ENCODE measurements around the gene CCDC32. TPM values are rescaled to one million over a fixed set of nuclear protein-coding genes. Genes with fewer than 3 reads are reported as not detected.

The CCDC32 gene
- total and polyA plus RNA-seq, 2 of the 13 experiments (the other 11 are each of a cell fraction or from before 2014, with no cell fraction given) = 10.8 to 23.2 TPM

DNA sequence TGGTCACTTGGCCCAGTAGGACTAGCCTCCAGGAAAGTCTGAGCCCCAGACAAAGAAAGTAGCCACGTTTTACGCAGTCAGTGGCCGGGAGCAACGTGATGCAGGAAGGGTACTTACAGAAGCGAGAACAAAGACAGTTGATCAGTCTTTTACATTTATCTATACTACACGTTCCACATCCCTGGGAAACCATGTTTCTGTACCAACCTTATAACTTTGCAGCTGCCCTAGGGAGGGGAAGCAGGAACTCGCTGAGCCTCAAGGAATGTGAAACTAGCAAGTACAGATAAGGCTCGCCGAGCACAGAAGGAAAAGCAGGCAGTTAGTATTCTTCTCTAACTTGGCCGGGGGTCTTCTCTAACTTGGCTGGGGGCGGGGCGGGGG lies 25.8 kb upstream of the CCDC32 start:
- DNase-seq (ENCODE audit: low spot score) = no peak
- H3K27me3 ChIP-seq (ENCODE audit: control insufficient read depth in 1 of 2, insufficient read depth in 2 of 2, low read length in 2 of 2) = no peaks in the 10 kb centered on the region; a peak in 1 of 5 replicates
- BruUV-seq (replicated peaks) = no TSS peak
- POLR2A ChIA-PET = interaction anchor here (1.2 to 2.0 kb wide), 2 partner anchors 22 to 26 kb away, joined by 6 to 7 read pairs; partner anchors contain the start of genes CCDC32 and RPUSD2
- H3K27ac ChIP-seq (ENCODE audit: extremely low read length, insufficient read depth, low read length) = no peak overlapping the region
- no peaks in the 10 kb centered on the region for H3K36me3 ChIP-seq (replicated peaks in 1 of 2; ENCODE audit: control insufficient read depth in 1 of 2, insufficient read depth in 2 of 2, low read length in 2 of 2)
- peak overlapping the region; percentile 93 for H3K4me2 ChIP-seq (ENCODE audit: low read depth, low read length)
- peak overlapping the region; percentile 24; the same call in 1 of the 2 replicates for H3K9ac ChIP-seq (ENCODE audit: insufficient read depth, low read depth, low read length)
- H4K20me1 ChIP-seq (ENCODE audit: insufficient read depth, low read length) = no peaks in the 10 kb centered on the region
- intact Hi-C loops (cut with micrococcal nuclease; ENCODE audit: unreplicated experiment) = loop anchor here (10.0 kb wide), 2 partner anchors 104 to 164 kb away; partner anchors contain the start of genes RAD51 and RMDN3
- in situ Hi-C loops (cut with HindIII; ENCODE audit: extremely low pct_ligation_motif_present, low pct_unique_long_range_greater_than_20kb) = no loop called here
- peak; percentile 39; the same call in 1 of the 2 replicates for TF ChIP-seq PRDM15 (CRISPR knock-in tag; IDR thresholded peaks at IDR 0.05)
- no peak for TF ChIP-seq KMT2B (CRISPR knock-in tag; IDR thresholded peaks at IDR 0.05)
- no peak for ATAC-seq
- peaks cover 11% of the 10 kb centered on the region for H3K79me2 ChIP-seq (ENCODE audit: insufficient read depth, low read length)
- no peaks in the 10 kb centered on the region for H3K9me3 ChIP-seq (ENCODE audit: low read length)
- peak overlapping the region; percentile 69 for H2AFZ ChIP-seq (ENCODE audit: low read length)
- 15% methylated on average over 12 of the region's 12 CpGs for WGBS (ENCODE audit: low lambda C conversion rate)
- no peak for FAIRE-seq
- CTCF ChIA-PET (ENCODE audit: low intra/inter-chr PET ratio, low total read pairs) = no interaction called here
- H3K4me1 ChIP-seq (ENCODE audit: insufficient read depth, low read length) = peaks cover 24% of the 10 kb centered on the region
- H3K4me3 ChIP-seq (replicated peaks in 1 of 3; ENCODE audit: insufficient read depth in 1 of 3, low read depth in 2 of 3, low read length in 3 of 3) = peak overlapping the region; percentile 60 to 77 (median 70)

DNA sequence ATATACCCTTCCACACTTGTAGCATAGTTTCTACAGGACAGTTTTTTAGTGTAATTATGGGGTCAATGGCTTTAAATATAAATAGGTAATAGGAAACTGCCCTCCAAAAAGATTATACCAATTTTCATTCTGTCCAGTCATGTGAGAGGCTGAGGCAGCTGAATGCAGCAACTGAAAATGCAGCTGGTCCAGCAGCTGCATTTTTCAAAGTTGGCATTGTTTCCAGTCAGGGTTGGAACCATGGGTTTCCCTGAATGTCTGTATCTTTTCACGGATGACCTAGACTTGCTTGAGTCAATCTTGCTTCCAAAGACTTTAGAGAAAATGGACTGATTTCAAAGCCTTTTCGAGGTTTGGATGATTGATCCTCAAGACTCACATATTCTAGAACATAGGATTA lies 19.3 kb upstream of the CCDC32 start:
- H4K20me1 ChIP-seq (ENCODE audit: insufficient read depth, low read length) = no peaks in the 10 kb centered on the region
- TF ChIP-seq SNAI1 (CRISPR knock-in tag; IDR thresholded peaks at IDR 0.05; ENCODE audit: borderline replicate concordance) (no peak), MXD4 (CRISPR knock-in tag; IDR thresholded peaks at IDR 0.05) (no peak), ZKSCAN8 (CRISPR knock-in tag; IDR thresholded peaks at IDR 0.05; ENCODE audit: borderline replicate concordance) (no peak), ELF4 (CRISPR knock-in tag; IDR thresholded peaks at IDR 0.05; ENCODE audit: borderline replicate concordance) (no peak), CC2D1A (CRISPR knock-in tag; IDR thresholded peaks at IDR 0.05) (no peak), SAP130 (CRISPR knock-in tag; IDR thresholded peaks at IDR 0.05; ENCODE audit: low read depth) (0 out of 2 replicates have a peak, but pooled peaks have one; percentile 9), HES4 (CRISPR knock-in tag; IDR thresholded peaks at IDR 0.05; ENCODE audit: borderline replicate concordance) (no peak), ZNF703 (CRISPR knock-in tag; IDR thresholded peaks at IDR 0.05; ENCODE audit: borderline replicate concordance) (no peak)
- TF ChIP-seq, protein P1, sequence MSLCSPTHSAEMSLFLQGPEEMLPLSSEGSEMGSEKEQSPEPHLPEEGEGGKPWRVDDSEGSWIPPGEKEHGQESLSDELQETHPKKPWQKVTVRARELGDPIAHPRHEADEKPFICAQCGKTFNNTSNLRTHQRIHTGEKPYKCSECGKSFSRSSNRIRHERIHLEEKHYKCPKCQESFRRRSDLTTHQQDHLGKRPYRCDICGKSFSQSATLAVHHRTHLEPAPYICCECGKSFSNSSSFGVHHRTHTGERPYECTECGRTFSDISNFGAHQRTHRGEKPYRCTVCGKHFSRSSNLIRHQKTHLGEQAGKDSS (CRISPR knock-in tag; IDR thresholded peaks at IDR 0.05; ENCODE audit: borderline replicate concordance, low read depth) = 0 out of 2 replicates have a peak, but pooled peaks have one; percentile 12
- ATAC-seq = no peak
- H3K4me3 ChIP-seq (replicated peaks in 1 of 3; ENCODE audit: insufficient read depth in 1 of 3, low read depth in 2 of 3, low read length in 3 of 3) = peak overlapping the region; percentile 41 to 72 (median 70); a peak in 5 of 6 replicates
- 3% methylated on average over 2 of the region's 2 CpGs for WGBS (ENCODE audit: low lambda C conversion rate)
- intact Hi-C loops (cut with micrococcal nuclease; ENCODE audit: unreplicated experiment) (no loop called here), in situ Hi-C loops (cut with HindIII; ENCODE audit: extremely low pct_ligation_motif_present, low pct_unique_long_range_greater_than_20kb) (loop anchor here (10.0 kb wide), 1 partner anchor 311 kb away; the partner anchor contains the start of gene VPS18)
- H3K9me3 ChIP-seq (ENCODE audit: low read length) = no peaks in the 10 kb centered on the region
- no TSS peak for BruUV-seq (replicated peaks)
- FAIRE-seq = no peak
- H3K79me2 ChIP-seq (ENCODE audit: insufficient read depth, low read length) = no peaks in the 10 kb centered on the region
- peak overlapping the region; percentile 89 for H3K4me2 ChIP-seq (ENCODE audit: low read depth, low read length)
- ChIA-PET CTCF (ENCODE audit: low intra/inter-chr PET ratio, low total read pairs) (no interaction called here), POLR2A (interaction anchor here (0.6 to 2.2 kb wide), 6 partner anchors 9 to 477 kb away, joined by 3 to 14 read pairs (median 4); partner anchors contain the start of genes CCDC32, RAD51 and RPUSD2)
- H3K36me3 ChIP-seq (replicated peaks in 1 of 2; ENCODE audit: control insufficient read depth in 1 of 2, insufficient read depth in 2 of 2, low read length in 2 of 2) = no peaks in the 10 kb centered on the region
- peaks cover 15% of the 10 kb centered on the region for H3K4me1 ChIP-seq (ENCODE audit: insufficient read depth, low read length)
- no peak for DNase-seq (ENCODE audit: low spot score)
- H3K9ac ChIP-seq (ENCODE audit: insufficient read depth, low read depth, low read length) = peak overlapping the region; percentile 15; the same call in 1 of the 2 replicates
- H3K27me3 ChIP-seq (ENCODE audit: control insufficient read depth in 1 of 2, insufficient read depth in 2 of 2, low read length in 2 of 2) = no peaks in the 10 kb centered on the region
- peak overlapping the region; percentile 91 for H3K27ac ChIP-seq (ENCODE audit: extremely low read length, insufficient read depth, low read length)
- H2AFZ ChIP-seq (ENCODE audit: low read length) = peak overlapping the region; percentile 8
